ENCODE data around the gene SSR1. TPM values are rescaled to one million over a fixed set of nuclear protein-coding genes. Genes with fewer than 3 reads are reported as not detected.

Gene SSR1
- total RNA-seq, 2 experiments from 2014 or later, result 31.6 to 138 TPM

DNA sequence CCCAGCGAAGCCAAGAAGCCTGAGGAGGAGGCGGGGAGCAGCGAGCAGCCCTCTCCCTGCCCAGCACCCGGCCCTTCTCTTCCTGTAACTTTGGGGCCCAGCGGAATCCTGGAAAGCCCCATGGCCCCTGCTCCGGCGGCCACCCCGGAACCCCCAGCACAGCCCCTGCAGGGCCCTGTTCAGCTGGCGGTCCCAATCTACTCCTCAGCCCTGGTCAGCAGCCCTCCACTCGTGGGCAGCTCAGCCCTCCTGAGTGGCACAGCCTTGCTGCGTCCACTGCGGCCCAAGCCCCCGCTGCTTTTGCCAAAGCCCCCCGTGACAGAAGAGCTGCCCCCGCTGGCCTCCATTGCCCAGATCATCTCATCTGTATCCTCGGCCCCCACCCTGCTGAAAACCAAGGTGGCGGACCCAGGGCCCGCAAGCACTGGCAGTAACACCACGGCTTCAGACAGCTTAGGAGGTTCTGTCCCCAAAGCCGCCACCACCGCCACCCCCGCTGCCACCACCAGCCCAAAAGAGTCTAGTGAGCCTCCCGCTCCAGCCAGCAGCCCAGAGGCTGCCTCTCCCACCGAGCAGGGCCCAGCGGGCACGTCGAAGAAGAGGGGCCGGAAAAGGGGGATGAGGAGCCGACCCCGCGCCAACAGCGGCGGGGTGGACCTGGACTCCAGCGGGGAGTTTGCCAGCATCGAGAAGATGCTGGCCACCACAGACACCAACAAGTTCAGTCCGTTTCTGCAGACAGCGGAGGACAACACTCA, 81.9 kb downstream of the SSR1 start:
- Histone ChIP-seq H3K4me3 (ENCODE audit: low read depth, low read length, poor library complexity, severe bottlenecking) (no peak overlapping the region), H3K4me1 (ENCODE audit: insufficient read depth, low read length, poor library complexity, severe bottlenecking) (peaks cover 2% of the 10 kb centered on the region), H3K9me3 (ENCODE audit: low read length) (no peaks in the 10 kb centered on the region), H3K79me2 (ENCODE audit: insufficient read depth, low read depth, low read length) (no peaks in the 10 kb centered on the region), H3K9me2 (ENCODE audit: insufficient read depth, low read length) (no peaks in the 10 kb centered on the region), H4K20me1 (ENCODE audit: insufficient read depth, low read length) (no peaks in the 10 kb centered on the region), H2AFZ (ENCODE audit: low read length) (no peak overlapping the region), H3K4me2 (ENCODE audit: low read length) (no peak overlapping the region), H3K27ac (ENCODE audit: low read depth, low read length, poor library complexity, severe bottlenecking) (no peak overlapping the region), H3K36me3 (ENCODE audit: insufficient read depth, low read length) (no peaks in the 10 kb centered on the region)
- no peak for DNase-seq (ENCODE audit: low spot score)
- POLR2A ChIA-PET, result no interaction called here
- TF ChIP-seq, protein P1, sequence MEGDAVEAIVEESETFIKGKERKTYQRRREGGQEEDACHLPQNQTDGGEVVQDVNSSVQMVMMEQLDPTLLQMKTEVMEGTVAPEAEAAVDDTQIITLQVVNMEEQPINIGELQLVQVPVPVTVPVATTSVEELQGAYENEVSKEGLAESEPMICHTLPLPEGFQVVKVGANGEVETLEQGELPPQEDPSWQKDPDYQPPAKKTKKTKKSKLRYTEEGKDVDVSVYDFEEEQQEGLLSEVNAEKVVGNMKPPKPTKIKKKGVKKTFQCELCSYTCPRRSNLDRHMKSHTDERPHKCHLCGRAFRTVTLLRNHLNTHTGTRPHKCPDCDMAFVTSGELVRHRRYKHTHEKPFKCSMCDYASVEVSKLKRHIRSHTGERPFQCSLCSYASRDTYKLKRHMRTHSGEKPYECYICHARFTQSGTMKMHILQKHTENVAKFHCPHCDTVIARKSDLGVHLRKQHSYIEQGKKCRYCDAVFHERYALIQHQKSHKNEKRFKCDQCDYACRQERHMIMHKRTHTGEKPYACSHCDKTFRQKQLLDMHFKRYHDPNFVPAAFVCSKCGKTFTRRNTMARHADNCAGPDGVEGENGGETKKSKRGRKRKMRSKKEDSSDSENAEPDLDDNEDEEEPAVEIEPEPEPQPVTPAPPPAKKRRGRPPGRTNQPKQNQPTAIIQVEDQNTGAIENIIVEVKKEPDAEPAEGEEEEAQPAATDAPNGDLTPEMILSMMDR (conservative IDR thresholded peaks at IDR 0.05; ENCODE audit: low read length), result no peak
- TF ChIP-seq EZH2phosphoT487 (IDR thresholded peaks at IDR 0.05; ENCODE audit: borderline replicate concordance, low read depth, low read length), result no peak
- intact Hi-C loops (cut with micrococcal nuclease; ENCODE audit: unreplicated experiment), result no loop called here
- CTCF ChIA-PET (ENCODE audit: unreplicated experiment), result no interaction called here
- no TSS peak for BruUV-seq (replicated peaks)

DNA sequence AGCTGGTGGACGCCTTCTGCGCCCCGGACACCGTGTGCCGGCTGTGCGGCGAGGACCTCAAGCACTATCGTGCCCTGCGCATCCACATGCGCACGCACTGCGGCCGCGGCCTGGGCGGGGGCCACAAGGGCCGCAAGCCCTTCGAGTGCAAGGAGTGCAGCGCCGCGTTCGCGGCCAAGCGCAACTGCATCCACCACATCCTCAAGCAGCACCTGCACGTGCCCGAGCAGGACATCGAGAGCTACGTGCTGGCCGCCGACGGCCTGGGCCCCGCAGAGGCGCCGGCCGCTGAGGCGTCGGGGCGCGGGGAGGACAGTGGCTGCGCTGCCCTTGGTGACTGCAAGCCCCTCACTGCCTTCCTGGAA, 82.7 kb downstream of the SSR1 start:
- no peak for TF ChIP-seq EZH2phosphoT487 (IDR thresholded peaks at IDR 0.05; ENCODE audit: borderline replicate concordance, low read depth, low read length)
- TF ChIP-seq, protein P1 (conservative IDR thresholded peaks at IDR 0.05; ENCODE audit: low read length), result no peak
- POLR2A ChIA-PET, result no interaction called here
- H3K36me3 ChIP-seq (ENCODE audit: insufficient read depth, low read length), result no peaks in the 10 kb centered on the region
- BruUV-seq (replicated peaks), result no TSS peak
- DNase-seq (ENCODE audit: low spot score), result no peak
- no peak overlapping the region for H2AFZ ChIP-seq (ENCODE audit: low read length)
- H4K20me1 ChIP-seq (ENCODE audit: insufficient read depth, low read length), result no peaks in the 10 kb centered on the region
- H3K9me2 ChIP-seq (ENCODE audit: insufficient read depth, low read length), result no peaks in the 10 kb centered on the region
- H3K27ac ChIP-seq (ENCODE audit: low read depth, low read length, poor library complexity, severe bottlenecking), result no peak overlapping the region
- no peak overlapping the region for H3K4me2 ChIP-seq (ENCODE audit: low read length)
- H3K4me1 ChIP-seq (ENCODE audit: insufficient read depth, low read length, poor library complexity, severe bottlenecking), result no peaks in the 10 kb centered on the region
- H3K4me3 ChIP-seq (ENCODE audit: low read depth, low read length, poor library complexity, severe bottlenecking), result no peak overlapping the region
- H3K79me2 ChIP-seq (ENCODE audit: insufficient read depth, low read depth, low read length), result no peaks in the 10 kb centered on the region
- intact Hi-C loops (cut with micrococcal nuclease; ENCODE audit: unreplicated experiment), result no loop called here
- H3K9me3 ChIP-seq (ENCODE audit: low read length), result no peaks in the 10 kb centered on the region
- CTCF ChIA-PET (ENCODE audit: unreplicated experiment), result no interaction called here

Data from OCI-LY7 (cell line).